Stimulated activated CD8-positive, alpha-beta memory T cell treated with anti-CD3 and anti-CD28 coated beads, Interleukin-12 subunit alpha, Interleukin-12 subunit beta, amount 100 ng/mL, for 24 hours (primary cell): ENCODE results near the gene CCBE1.
"Not testable (repeated sequence)": the region's sequence is repeated elsewhere in the genome, so short reads cannot be mapped to it uniquely, and the experiment has no call there.

Experiments used
- DNase-seq: peaks from one replicate; pipeline ENCODE4 v3.0.0-alpha.2; 2020; ENCODE audit errors: extremely low read depth

The CCBE1 gene

GRCh38 chr18:59539108-59539507, 158.1 kb downstream of the CCBE1 start:
- no peak for DNase-seq

- no peak for DNase-seq
These were observed 159.6 kb downstream of the CCBE1 start for GRCh38 chr18:59537579-59537978.

GRCh38 chr18:59536166-59536565, 161.1 kb downstream of the CCBE1 start:
- DNase-seq, result no peak

- no peak for DNase-seq
These were observed 162.2 kb downstream of the CCBE1 start for GRCh38 chr18:59535055-59535454.

- DNase-seq, result no peak
These were observed 168.4 kb downstream of the CCBE1 start for GRCh38 chr18:59528866-59529265.

- DNase-seq, result no peak
These were observed 176.5 kb downstream of the CCBE1 start for GRCh38 chr18:59520562-59521355.

- DNase-seq, result no peak
These were observed 178.5 kb downstream of the CCBE1 start for GRCh38 chr18:59518705-59519104.

GRCh38 chr18:59517446-59518165, 179.6 kb downstream of the CCBE1 start:
- DNase-seq, result no peak

- no peak for DNase-seq
These were observed 180.7 kb downstream of the CCBE1 start for GRCh38 chr18:59516356-59517155.

GRCh38 chr18:59515956-59516355, 181.3 kb downstream of the CCBE1 start:
- DNase-seq, result not testable (repeated sequence)

- DNase-seq, result no peak
These were observed 182.1 kb downstream of the CCBE1 start for GRCh38 chr18:59515147-59515546.

GRCh38 chr18:59514203-59514602, 183.0 kb downstream of the CCBE1 start:
- no peak for DNase-seq

- DNase-seq, result no peak
These were observed 185.0 kb downstream of the CCBE1 start for GRCh38 chr18:59512025-59512755.

GRCh38 chr18:59509481-59510442, 187.5 kb downstream of the CCBE1 start:
- DNase-seq, result no peak

GRCh38 chr18:59505356-59505755, 191.9 kb downstream of the CCBE1 start:
- no peak for DNase-seq

GRCh38 chr18:59502274-59503175, 194.7 kb downstream of the CCBE1 start:
- no peak for DNase-seq

GRCh38 chr18:59501920-59502273, 195.3 kb downstream of the CCBE1 start:
- DNase-seq, result no peak

- DNase-seq, result no peak
These were observed 196.5 kb downstream of the CCBE1 start for GRCh38 chr18:59500765-59501164.

GRCh38 chr18:59498506-59499086, 198.6 kb downstream of the CCBE1 start:
- DNase-seq, result no peak
